Measurements from ENCODE around the gene ZBTB46.

The ZBTB46 gene

DNA sequence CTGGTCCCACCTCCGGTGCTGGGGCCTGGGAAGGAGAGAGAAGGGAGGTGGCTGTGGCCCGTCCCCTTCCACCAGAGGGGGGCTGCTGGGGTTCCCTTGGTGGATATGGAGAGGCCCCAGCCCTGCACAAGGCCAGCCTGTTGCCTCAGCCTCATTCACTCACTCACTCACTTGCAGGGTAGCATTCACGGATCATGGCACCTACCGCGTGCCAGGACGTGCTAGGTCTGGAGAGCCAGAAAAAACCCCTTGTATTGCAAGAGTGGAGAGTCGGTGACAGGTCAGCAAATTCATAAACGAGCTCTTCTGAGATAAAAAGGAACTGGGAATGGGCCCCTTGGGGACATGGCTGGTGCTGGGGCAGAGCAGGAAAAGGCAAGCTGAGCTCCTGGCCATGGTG, 6.4 kb upstream of the ZBTB46 start:
- DNase-seq: no peak

DNA sequence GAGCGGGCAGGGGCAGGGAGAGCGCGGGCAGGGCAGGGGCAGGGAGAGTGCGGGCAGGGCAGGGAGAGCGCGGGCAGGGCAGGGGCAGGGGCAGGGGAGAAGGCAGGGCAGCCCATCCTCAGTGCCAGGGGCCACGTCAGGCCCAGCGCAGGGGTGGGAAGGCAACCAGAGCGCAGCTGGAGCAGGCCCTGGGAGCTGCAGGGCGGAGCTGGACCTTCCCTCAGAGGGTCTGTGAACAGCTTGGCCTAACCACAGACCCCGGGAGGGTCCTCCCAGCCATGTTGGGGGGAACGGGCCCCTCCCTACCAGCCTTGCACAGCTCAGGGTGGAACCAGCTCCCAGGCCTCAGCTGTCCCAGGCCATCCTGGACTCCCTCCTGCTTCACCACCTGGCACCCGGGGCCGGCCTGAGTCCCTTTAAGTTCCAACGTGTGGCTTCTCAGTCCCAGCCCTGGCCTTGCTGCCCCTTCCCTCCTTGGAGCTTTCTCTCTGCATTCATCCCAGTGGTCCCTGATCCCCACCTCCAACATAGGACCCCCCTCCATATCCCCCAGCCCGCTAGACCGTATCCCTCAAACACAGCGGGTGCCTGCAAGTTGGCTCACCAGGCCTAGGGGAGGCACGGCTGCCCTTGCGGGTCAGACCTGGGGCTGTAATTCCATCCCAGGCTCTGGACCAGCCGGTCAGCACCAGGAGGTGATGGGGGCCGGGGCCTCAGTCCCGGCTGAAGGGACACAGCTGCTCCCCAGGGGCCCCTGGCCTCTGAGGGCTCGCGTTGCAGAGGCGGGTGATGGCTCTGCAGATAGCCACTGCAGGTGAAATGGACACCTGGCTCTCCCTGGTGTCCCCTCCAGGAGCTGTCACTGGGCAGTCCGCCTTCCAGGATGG, 5.6 kb upstream of the ZBTB46 start:
- no peak for DNase-seq

DNA sequence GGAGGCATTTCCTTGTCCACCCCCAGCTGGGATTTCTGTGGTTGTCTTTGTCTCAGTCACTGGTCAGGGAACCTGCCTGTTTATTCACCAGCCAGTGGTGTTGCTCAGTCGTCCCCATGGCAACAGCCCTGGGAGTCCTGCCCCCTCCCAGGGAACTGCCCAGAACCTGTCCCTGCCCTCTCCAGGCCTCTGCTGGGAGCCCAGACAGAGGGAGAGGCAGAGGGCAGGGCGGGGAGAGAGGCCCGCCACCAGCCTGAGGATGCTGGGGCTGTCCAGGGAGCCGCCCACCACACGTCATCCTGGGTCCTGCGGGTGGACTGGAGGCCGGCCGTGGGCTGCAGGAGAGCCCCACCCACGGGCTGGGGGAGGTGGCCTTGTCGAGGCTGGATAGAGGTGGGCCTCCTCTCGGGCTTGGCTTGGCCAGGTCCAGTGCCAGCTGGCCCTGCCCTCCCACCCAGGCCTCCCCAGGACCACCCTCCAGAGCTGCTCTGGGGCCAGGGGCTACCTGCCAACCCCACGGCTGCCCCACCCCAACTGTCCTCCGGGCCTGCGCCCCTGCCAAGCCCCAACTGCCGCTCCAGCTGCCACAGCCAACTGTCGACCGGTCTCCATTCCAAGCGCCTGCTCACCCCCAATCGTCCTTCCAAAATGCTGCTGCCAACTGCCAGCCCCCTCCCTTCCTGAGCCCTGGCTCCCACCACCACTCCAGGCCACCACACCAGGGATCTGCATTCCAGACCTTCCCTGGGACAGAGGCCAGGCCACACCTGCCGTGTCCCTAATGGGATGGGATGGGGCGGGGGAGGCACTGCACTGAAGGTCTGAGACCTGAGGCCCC, 4.2 kb upstream of the ZBTB46 start:
- DNase-seq: peak; percentile 97

DNA sequence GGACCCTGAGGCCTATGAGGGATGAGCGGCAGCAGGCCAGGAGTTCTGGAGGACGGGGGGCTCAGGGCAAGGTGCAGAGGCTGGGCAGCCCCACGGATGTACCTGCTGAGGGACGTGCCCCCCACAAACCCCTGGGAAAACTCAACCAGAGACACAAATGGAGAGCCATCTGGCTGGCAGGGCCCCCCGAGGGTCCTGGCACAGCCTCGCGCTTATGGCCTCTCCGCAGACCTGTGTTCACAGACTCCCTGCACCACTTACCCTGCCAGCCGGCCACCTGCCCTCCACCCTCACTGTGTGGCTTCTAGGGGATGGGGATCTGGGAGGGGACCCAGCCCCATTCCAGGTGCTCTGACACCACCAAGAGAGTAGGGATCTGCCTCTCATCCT, 3.4 kb upstream of the ZBTB46 start:
- DNase-seq: no peak

DNA sequence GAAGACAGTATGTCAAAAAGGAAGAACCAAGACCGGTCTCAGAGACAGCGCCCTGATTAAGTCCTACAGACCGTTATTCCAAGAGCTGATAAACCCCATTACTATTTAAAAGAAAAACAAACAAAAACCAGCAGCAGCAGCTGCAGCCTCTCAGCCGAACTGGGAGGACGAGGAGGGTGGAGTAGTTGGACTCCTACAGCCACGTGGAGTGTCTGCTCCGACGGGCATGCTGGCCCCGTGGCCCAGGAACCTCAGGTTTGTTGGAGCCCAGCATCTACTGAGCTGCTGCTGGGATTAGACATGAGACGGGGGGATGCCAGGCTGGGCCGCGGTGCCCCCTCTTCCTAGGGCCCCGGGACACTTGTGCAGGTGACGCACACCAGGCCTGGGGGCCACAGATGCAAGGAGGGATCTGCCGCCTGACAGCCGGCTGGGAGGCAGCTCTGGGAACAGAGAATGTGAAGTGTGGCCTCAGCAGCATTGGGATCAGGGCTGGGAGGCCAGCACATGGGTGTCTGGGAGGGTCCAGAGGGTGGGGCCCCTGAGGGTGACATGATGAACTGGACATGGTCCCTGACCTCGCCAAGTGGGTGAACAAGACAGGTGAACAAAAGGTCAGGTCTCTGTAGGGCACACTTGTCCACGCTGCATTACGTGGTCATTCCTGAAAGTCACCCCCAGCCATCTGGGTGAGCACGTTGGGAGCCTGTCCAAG, 2.9 kb upstream of the ZBTB46 start:
- DNase-seq: peak; percentile 78

DNA sequence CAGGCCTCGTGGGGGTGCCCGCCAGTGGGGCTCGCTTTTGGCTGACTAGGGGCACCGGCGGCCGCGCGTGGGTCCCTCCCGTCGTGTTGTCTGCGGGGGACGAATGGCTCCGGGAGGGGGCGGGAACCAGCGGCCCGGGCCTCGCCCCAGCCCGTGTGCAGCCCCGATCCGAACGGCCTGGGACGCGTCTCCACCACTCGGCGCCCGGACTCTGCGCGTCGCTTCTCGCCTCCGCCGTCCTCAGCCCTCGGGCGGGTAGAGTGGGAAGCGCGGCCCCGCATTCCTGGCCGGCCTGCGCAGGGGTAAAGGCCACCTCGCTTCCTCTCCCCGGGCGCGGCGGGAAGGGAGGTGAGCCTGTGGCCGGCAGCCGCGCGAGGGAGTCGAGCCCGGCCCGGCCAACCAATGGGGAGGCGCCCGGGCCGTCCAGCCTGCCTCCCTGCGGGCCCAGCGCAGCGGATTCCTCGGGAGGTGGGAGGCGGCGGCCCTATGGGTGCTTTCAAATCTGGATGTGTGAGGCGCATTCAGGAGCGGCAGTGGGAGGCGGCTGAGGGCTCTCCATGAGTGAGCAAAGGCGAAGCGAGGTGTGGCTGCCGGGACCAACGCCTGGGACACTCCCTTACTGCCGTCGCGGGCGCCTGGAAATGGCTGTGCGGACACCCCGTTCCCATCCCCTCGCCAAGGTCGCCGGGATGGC, 1.1 kb upstream of the ZBTB46 start:
- no peak for DNase-seq

DNA sequence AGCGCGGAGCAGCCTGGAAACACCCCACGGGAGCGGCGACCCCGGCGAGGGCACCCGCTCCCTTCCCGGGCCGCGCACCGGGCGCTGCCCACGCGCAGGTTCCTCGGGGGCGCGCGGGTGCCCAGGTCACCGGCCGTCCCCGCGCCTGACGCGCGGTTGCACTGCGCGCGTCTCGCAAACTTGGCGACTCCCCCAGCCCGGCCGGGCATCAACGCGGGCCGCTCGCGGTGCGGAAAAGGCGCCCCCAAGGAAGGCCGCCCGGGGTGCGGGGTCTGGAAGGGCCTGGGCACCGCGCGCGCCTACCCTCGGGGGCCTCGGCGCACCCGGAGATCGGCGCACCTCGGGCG, 555 bp upstream of the ZBTB46 start:
- no peak for DNase-seq

DNA sequence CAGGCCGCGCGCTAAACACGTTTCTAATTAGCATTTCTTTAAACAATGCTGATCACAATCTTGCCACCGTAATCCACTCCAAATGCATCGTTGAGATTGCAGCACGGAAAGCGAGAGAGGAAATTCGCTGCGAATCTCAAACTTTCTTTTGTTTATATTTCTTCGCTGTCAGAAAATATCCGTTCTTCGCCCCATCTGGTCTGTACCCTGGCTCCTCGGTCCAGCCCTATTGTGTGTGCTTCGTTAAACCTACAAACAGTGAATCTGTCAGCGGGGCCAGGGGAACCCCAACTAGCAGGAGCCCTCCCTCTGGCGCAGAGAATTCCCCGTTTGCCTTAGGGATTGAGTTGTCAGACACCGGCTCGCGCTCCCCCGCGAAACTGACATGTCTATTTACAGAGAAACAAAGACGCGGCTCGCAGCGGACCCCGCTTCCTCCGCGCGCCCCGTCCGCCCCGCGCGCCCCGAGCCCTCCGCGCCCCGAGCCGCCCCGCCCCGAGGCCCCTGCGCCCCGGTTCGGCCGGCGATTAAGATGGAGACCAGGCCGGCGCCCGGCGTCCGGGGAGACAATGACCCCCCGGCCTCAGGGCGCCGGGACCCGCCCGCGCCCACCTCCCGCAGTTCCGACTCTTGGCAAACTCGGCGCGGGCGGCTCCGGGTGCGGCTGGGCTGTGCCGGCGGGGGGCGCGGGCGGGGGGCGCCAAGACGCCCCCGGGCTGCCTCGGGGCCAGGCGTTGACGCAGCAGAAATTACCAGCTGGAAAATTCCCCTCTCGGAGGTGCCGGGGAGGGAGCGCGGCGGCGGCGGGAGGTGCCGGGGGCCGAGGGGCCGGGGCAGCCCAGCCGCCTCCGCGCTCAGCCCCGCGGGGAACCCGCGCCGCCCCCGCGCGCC, 874 bp downstream of the ZBTB46 start:
- peak; percentile 26 for DNase-seq

DNA sequence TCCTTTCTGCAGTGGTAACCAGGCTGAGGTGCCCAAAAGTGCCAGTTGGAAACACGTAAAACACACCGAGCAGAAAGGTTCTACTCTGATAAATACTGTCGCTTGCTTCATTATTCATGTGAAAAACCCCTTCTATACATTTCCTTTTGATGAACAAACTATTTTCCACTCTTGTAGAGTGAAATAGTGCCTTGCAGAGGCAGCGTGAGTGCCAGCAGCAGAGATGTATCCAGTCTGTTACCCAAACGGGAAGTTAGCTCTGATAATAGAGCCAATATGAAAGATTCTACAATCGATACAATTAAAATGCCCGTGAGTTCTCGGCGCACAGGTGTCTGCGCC, 1.5 kb downstream of the ZBTB46 start:
- no peak for DNase-seq

DNA sequence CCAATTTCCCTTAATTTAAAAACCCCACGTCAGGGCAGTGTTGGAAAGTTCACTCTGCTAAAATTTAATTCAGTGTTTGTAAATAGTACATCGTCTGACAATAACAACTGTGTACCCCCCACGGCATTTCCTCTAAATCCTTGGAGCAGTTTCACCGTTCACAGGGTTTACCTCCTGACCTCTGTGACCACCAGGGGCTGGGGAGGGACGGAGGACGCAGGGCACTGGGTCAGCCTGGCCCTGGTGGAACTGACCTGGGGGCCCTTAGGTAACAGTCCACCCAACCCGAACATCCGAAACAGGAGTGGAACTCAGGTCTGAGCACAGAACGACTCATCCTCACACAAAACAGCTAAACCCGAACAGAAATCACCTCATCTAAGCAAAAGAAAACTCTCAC, 2.1 kb downstream of the ZBTB46 start:
- no peak for DNase-seq

DNA sequence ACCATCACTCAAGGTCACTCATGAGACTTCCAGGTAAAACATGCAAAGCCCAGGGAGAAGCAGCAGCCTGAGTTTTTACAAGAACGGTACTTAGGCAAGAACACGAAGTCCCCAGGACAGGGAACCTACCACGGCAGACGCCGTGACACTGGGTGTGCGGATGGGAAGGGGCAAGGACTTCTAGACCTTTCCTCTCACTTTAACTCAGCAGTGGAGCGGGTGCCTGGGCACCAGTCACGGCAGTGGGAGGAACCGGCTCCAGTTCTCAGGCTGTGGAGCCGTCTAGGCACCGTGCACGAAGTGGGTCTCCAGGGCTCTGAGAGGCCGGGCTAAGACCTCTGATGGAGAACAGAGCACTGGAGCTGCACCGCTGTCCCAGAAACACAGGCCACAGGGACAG, 2.5 kb downstream of the ZBTB46 start:
- DNase-seq: no peak

DNA sequence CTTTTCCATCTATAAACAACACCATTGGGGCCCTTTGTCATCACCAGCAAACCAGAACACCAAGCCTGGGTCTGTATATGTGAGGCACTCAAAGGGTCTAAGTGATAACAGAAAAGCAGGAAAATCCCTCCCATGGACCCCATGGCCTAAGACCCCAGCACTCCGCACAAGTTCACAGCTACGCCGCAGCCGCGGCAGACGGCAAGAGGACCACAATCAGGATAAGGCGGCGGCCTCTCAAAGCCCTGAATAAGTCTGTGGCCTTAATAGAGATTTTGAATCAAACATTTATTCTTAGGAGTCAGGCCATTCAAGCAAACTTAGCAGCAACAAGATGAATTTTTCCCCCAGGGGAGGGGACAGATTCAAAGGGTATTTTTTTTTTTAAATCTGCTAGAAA, 2.9 kb downstream of the ZBTB46 start:
- DNase-seq: no peak

DNA sequence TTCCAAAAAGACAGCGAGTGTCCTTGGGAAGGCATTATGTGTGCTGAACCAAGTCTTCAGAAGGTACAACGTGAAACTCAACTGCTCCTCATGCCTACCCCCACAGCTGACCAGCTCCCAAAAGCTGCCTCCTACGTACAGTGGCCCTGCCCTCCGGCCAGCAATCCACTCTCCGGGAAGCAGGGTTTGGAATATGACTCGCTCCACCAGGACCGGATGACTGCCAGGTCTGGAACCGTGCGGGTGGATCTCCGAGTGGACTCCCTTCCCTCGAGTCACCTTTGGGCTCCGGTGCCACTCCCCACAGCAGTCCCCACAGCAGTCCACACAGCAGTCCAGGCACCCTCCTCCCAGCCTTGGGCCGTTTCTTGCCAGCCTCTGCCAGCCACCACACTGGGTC, 4.3 kb downstream of the ZBTB46 start:
- no peak for DNase-seq

DNA sequence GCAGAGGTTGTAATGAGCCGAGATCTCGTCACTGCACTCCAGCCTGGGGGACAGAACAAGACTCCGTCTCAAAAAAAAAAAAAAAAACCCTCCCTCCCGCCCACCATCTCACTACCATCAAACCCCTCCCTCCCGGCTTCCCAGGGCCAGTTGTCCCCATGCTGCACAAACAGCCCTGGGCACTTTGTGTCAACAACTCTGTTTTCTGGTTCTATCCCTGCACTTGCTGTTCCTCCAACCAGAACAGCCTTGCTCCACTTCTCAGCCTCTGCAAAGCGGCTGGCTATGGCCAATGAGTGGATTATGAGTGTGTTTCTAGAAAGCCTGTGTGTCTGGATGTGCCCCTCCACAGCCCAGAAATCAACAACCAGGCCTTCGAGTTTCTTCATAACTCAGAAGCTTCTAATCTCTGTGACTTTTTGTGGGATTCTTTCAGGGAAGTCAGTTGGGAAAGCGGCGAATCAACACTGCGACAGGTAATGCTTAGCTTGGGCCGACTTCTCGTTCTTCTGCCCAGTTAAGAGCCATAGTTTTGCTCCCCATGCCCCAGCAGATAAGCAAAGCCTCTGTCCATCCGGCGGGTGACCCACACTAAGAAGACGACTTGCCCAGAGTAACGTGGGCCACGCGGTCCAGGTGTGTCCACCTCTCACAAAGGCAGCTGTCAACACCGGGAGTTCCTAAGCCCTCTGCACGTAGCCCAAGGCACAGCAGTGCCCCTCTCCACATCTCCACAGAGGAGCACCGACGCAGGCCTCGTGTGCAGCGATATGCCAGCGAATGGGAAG, 5.5 kb downstream of the ZBTB46 start:
- DNase-seq: no peak

DNA sequence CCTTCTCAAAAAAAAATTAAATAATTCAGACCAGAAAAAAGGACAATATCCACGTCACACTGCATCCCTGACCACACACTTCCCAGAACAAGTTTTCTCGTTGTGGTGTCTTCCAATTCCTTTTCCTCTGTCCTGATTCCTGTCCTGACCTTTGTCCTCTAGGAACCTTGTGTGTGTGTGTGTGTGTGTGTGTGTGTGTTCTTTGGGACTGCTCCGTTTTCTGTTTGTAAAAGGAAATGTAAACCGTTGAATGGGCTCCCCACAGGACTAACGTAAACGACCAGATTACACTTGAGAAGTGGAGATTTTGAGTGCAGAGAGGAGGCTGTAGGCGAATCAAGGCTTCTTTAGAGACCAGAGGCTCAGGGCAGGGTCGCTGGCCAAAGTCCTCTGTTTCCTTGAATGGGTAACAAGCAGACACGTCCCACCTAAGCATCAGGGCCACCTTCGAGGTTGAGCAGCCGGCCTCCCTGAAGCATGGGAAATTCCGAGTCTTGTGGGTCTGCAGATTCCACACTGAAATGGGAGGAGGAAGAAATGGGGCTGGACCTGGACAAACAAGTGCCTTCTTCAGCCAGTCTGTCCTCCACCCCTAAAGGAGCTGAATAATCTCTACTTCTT, 7.3 kb downstream of the ZBTB46 start:
- no peak for DNase-seq

DNA sequence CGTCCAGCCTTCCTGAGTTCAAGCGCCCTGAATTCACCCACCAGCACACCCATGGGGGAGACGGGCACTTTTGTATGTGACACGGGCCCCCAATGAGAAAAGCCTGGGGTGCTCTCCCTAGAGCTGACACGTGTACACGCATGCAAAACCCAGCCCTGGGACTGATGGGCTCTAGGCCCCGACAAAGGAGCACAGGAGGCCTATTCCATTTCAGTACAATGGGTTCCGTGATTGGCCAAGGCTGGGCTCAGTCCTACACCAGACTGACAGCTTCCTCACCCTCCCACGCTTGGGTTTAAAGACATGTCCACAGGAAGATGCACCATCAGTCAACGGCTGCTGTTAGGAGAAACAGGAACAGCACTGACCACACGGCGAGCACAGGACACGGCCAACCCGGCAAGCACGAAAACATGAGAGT, 8.8 kb downstream of the ZBTB46 start:
- no peak for DNase-seq

DNA sequence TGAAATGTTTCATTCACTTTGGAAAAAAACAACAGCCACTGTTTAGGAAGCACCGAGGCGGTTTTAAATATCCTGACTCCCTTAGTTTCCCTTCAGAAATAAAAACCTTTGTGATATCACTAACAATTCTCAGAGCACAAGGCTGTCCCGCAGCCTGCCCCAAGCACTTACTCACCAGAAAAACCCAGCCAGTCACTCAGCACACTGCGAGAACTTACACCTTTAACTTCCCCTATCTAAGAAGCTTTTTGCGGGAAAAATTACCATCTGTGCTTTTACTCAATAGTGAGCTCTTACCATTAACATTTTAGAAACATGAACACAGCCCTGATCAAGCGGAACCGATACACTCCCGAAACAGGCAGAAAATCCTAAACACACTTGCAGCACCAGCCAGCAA, 9.3 kb downstream of the ZBTB46 start:
- DNase-seq: no peak

DNA sequence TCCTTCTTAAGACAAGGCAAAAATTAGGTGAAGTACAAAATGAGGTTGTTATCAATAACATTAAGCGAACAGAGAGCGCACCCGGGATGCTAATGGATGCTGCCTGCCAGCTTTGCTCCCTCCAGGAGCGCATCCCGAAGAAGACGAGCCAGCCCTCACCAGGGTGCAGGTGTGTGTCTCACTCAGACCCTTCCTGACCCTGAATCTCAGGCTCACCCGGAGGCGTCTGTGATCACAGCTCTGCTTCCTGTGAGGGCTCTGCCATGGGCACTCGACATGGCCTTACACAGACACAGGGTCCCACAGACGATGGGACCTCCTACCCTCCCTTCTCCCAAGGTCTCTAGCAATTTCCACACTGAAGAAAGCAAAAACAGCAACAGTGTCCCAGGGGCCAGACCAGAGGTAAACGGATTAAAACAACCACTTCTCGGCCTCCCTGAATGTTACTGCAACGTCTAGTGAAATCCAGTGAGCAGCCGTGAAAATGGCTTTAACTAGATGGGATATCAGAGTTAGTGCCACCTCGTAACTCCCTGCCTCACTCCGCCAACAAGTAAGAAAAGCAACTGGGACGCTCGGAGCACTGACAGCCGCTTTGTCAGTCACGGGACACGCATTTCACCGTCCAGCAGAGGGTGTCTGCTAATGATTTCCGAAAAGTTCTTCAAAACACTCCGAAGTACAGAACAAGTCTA, 11.7 kb downstream of the ZBTB46 start:
- DNase-seq: peak; percentile 41

DNA sequence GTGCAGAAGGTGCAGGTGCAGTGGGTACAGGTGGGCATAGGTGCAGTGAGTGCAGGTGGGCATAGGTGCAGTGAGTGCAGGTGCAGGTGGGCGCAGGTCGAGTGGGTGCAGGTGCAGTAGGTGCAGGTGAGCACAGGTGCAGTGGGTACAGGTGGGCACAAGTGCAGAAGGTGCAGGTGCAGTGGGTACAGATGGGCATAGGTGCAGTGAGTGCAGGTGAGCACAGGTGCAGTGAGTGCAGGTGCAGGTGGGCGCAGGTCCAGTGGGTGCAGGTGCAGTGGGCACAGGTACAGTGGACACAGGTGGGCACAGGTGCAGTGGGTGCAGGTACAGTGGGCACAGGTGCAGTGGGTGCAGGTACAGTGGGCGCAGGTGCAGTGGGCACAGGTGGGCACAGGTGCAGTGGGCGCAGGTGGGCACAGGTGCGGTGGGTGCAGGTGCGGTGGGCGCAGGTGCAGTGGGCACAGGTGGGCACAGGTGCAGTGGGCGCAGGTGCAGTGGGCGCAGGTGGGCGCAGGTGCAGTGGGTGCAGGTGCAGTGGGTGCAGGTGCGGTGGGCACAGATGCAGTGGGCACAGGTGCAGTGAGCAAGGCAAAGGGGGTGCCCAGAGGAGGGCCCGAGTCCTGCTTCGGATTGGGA, 15.3 kb downstream of the ZBTB46 start:
- DNase-seq: no peak

Data from HCEC 1CT (cell line).